CD4-positive, alpha-beta T cell treated with Interleukin-15 for 4 hours (primary cell): ENCODE results near the gene NSD1.
"Not testable (repeated sequence)": the region's sequence is repeated elsewhere in the genome, so short reads cannot be mapped to it uniquely, and the experiment has no call there.

Experiments used
- DNase-seq: peaks from one replicate; pipeline ENCODE4 v3.0.0-alpha.2; 2020; ENCODE audit warnings: low spot score

NSD1 gene

DNA sequence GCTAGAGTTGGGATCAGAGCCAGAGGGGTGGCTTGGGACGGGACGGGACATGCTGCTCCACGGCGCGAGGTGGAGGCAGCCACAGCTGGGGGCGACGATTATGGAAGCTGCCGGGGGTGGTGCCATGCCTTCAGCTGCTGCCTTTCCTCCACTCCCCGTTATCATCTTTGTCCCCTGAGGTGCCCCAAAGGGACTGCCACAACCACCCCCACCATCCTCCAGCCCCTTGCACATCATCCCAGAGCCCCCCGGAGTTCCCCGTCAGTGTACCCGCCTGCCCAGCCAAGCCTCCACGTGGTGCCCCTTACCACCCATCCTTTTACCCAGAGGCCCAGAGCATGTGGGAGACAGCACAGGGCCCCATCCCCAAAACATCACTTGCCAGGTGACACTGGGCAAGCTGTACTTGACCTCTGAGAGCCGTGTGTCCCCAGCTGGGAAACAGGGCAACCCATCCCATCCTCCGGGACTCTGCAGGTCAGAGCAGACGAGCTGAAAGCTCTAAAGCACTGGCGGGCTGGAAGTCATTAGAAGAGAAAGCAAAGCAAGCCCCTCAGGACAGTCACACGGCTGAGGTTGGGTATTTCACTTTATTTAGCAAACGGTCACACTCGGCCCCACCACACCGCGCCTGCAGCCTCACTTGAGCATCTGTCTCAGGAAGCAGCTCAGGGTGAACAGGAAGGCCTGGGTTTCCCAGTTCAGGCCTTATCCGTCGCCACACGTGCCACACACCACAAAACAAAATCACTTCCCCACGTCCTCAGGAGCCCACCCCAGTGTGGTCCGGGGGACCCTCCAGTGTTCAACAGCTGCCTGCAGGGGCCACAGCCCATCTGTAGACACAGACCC lies 197.6 kb downstream of the NSD1 start:
- no peak for DNase-seq

DNA sequence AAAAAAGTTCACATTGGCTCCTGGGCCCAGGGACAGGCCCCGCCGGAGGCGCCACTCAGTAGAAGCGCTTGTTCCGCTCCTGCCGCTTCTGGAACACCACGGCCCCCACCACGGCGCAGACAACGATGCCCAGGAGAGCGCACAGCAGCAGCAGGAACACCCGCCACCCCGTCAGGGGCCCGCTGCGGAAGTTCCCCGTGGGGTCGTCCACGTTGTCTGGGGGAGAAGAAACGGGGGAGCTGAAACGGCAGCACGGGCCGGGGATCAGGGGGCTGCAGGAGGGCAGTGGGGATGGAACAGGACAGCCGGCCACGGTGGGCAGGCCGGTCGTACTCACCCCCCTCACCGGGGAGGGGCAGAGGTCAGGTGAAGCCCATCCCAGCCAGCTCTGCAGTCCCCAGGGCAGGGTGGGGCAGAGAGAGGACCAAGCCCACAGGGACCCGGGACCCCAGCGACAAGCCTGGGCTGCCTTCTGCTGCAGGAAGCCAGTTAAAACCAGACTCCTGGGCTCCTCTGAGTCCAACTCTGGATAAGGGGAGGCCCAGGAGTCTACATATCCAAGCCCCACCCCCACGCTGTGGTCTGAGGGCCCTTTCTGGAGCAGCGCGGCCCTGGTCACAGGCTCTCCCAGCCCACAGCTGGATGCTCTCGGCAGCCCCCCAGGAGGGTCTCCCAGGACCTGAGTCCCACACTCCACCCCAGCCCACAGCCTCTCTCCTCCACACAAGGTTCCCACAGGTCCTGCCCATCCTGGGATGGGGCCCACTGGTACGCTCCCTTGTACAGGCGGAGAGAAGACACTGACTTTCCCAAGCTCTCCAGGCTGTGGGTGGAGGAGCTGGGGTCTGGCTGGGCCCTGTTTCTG lies 198.7 kb downstream of the NSD1 start:
- DNase-seq, result no peak

DNA sequence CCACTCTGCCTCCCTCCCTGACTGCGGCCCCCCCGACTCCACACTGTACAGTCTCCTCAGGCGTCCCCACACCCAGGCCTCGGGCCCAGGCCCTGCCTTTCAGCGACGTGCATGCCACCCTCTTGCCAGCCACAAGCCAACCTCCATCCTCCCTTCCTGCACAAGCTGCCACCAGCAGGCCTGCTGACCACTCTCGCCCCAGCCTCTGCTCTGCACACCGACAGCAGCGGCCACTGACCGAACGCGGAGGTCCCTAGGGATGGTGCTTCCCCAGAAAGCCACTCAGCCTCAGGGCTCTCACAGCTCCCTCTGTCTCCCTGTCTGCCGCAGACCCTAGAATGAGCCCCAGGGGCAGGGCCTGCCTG lies 199.3 kb downstream of the NSD1 start:
- DNase-seq, result no peak

DNA sequence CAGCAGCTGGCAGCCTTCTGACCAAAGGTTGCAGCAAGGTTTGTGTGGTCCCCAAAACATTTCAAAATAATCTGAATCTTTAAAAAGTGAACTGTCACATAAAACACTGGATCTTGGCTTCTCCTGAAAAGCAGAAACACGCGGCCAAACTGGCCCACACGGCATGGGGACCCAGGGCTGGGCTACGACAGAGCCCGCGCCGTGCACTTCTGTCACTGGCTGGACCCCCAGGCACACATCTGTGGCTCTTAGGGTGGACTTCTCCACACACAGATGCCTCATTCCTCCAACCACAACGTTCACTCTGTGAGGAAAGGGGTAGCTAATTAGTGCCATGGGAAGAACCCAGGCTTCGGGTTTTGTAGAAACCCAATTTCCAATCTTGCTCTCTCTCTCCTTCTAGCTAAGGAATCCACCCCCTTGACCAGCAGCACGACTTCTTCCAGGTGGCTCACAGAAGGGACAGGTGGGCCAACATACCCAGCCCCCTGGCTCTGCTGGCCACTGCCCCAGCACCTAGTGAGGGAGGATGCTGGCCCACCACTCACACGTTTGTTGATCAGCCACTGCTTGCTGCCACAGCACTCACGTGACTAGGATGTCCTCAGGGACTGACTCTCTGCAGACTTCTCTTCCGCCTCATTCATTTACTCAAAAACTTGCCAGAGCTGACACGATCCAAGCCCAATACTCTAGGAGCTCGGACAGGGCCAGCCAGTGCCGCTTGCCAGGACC lies 200.0 kb downstream of the NSD1 start:
- DNase-seq, result no peak

- no peak for DNase-seq
Observed at GRCh38 chr5:177334155-177334551, 200.6 kb downstream of the NSD1 start.

- DNase-seq, result no peak
Observed at GRCh38 chr5:177334781-177335700, 201.5 kb downstream of the NSD1 start.

DNA sequence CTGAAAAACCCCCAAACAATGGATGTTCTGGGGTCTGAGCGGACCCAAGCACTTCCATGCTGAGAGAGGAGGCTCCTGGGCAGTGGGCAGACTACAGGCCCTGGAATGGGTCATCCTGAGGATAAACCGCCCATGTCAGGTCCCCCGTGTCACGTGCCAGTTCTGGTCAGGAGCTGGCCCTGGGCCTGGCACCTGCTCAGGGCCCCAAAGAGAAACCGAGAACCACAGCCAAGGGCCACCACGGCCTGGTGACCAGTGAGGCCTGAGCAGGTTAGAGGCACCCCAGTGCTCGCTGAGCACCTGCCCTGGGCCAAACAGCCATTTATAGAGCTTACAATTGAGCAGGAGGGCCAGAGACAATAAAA lies 202.1 kb downstream of the NSD1 start:
- DNase-seq, result no peak

GRCh38 chr5:177336112-177336511 lies 202.5 kb downstream of the NSD1 start:
- no peak for DNase-seq

- no peak for DNase-seq
Observed at GRCh38 chr5:177336603-177337494, 203.3 kb downstream of the NSD1 start.

DNA sequence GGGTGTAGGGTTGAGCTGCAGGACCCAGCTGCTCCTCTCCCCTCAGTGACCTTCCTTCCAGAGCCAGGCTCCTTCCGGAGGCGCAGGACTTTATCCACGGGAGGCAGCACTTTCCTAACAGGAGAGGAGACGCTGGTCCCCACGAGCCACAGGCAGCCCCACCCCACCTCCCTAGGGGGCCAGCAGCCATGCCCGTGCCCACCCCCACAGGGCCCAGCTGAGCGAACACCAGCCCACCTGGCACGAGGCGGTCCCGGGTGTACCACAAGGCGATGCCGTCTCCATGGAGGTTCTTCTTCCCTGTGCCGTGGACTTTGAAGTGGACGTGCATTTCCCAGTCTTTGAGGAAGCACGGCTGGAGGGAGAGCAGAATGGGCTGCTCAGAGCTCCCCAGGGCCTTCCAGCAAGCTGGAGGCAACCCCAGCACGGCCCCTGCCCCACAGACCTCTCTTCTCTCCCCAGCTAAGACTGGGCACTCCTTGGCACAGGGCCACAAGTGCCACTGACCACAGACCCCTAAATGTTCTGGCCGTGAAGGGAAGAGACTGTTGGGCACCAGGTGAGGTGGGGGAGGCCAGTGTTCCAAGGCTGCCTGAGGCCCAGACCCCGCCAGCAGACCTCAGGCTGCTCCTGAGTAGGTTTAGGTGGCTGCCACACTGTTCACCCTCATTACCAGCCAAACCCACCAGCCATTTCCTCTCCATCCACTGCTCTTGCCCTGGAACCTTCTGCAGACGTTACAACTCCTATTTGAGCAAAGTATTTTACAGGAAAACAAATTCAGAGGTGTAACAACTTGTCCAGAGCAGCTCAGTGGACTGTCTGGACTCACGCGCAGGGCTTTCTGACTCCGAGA lies 204.9 kb downstream of the NSD1 start:
- DNase-seq, result no peak

- no peak for DNase-seq
Observed at GRCh38 chr5:177339107-177339638, 205.6 kb downstream of the NSD1 start.

DNA sequence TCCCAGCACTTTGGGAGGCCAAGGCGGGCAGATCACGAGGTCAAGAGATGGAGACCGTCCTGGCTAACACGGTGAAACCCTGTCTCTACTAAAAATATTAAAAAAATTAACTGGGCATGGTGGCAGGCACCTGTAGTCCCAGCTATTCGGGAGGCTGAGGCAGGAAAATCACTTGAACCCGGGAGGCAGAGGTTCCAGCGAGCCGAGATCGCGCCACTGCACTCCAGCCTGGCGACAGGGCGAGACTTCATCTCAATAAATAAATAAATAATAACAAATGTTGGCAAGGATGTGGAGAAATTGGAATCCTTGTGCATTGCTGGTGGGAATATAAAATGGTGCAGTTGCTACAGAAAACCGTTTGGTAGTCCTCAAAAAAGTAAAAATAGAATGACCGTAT lies 209.4 kb downstream of the NSD1 start:
- DNase-seq, result not testable (repeated sequence)

DNA sequence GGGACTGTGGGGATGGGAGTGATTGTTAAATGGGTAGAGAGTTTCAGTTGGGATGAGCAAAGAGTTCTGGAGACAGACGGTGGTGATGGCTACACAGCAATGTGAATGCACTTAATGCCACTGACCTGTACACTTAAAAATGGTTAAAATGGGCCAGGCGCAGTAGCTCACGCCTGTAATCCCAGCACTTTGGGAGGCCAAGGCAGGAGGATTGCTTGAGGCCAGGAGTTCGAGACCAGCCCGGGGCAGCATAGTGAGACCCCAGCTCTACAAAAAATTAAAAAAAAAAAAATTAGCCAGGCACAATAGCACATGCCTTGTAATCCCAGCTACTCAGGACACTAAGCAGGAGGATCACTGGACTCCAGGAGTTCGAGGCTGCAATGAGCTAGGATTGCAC lies 210.2 kb downstream of the NSD1 start:
- no peak for DNase-seq

DNA sequence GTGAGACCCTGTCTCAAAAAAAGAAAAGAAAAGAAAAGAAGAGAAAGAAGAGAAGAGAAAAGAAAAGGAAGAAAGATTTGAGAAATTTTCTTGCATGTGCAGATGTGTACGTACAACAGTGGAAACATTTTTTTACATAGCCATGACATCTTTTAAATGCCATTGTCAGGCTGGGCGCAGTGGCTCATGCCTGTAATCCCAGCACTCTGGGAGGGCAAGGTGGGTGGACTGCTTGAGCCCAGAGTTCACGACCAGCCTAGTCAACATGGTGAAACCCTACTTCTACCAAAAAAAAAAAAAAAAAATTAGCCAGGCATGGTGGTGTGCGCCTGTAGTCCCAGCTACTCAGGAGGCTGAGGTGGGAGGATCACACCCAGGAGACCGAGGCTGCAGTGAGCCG lies 211.3 kb downstream of the NSD1 start:
- DNase-seq, result no peak

- DNase-seq, result no peak
Observed at GRCh38 chr5:177346820-177347219, 213.2 kb downstream of the NSD1 start.

DNA sequence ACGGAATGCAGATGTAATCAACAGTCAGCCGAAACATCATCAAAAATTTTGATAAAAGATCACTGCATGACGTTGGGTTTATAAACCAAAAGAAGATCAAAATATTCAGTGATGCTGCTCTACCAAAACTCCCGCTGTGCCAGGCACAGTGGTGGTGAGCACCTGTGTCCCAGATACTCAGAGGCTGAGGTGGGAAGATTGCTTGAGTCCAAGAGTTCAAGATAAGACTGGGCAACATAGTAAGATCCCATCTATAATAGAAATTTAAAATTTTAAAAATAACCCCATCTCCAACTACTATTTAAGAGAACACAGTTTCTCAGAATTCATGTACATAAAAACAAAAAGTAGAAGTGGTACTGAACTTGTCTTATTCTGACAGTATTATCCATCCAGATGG lies 214.1 kb downstream of the NSD1 start:
- no peak for DNase-seq

DNA sequence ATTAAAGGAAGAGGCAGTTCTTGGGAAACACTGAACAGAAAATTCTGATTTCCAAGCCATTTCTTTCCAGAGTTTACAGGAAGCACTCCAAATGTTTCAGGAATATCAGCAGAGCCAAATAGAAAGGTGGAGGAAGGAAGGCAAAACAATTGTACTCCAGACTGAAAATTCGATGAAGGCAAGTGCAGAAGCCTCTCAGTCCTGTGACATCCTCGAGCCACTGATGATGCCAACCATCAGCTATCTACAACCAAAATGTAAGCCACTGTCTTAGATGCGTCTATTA lies 215.7 kb downstream of the NSD1 start:
- DNase-seq, result no peak

GRCh38 chr5:177349762-177350161 lies 216.2 kb downstream of the NSD1 start:
- DNase-seq, result no peak
